Fibroblast of lung (primary cell): ENCODE results near the gene ZNF692.

Experiments
- CTCF ChIP-seq, 2 donors: IDR thresholded peaks in 1 of 2; conservative IDR thresholded peaks in 1 of 2; 1 replicate in 1 of 2; 2 replicates in 1 of 2; pipeline ENCODE4 v1.5.1; 2011 to 2012; ENCODE audit warnings: low read length in 2 of 2, control low read depth in 1 of 2, inconsistent platforms in 1 of 2, low read depth in 1 of 2, mild to moderate bottlenecking in 1 of 2
- EZH2 ChIP-seq: IDR thresholded peaks from 2 replicates; pipeline ENCODE4 v1.5.1; 2012; ENCODE audit warnings: low read length, control low read depth, mild to moderate bottlenecking; ENCODE audit errors: missing control alignments

GRCh38 chr1:248848602-248849001 lies 10.3 kb downstream of the ZNF692 start:
- no peak for TF ChIP-seq CTCF (conservative IDR thresholded peaks at IDR 0.05 in 1 of 2, IDR thresholded peaks at IDR 0.05 in 1 of 2; ENCODE audit: low read depth in 1 of 2, low read length in 2 of 2)
- no peak for TF ChIP-seq EZH2
